Medulla oblongata (tissue), 1 donor: ENCODE data around the gene ATP6V0D1.

Experiments used
- DNase-seq: peaks from one replicate; pipeline ENCODE4 v3.0.0-alpha.2; 2015; ENCODE audit errors: extremely low spot score

Gene ATP6V0D1

GRCh38 chr16:67393788-67394154, 87.2 kb downstream of the ATP6V0D1 start:
- peak; percentile 33 for DNase-seq

- DNase-seq: peak; percentile 89
Measured at GRCh38 chr16:67393111-67393787, 87.7 kb downstream of the ATP6V0D1 start, which contains the start of gene TPPP3. Gene TPPP3, minus strand, starts transcription at chr16:67393498. Its CDS starts 2,387 bp downstream, at chr16:67391111.

- DNase-seq: no peak
Measured at GRCh38 chr16:67392301-67393059, 88.5 kb downstream of the ATP6V0D1 start.

- DNase-seq: peak; percentile 97
Measured at GRCh38 chr16:67391424-67392300, 89.3 kb downstream of the ATP6V0D1 start.

GRCh38 chr16:67390816-67391423, 90.0 kb downstream of the ATP6V0D1 start:
- no peak for DNase-seq

- peak; percentile 89 for DNase-seq
Measured at GRCh38 chr16:67389911-67390815, 90.8 kb downstream of the ATP6V0D1 start.

GRCh38 chr16:67388591-67388990, 92.4 kb downstream of the ATP6V0D1 start:
- no peak for DNase-seq

- DNase-seq: no peak
Measured at GRCh38 chr16:67388191-67388590, 92.8 kb downstream of the ATP6V0D1 start.
